Panc1 (cell line): ENCODE data around the gene KIF21A. TPM values are rescaled to one million over a fixed set of nuclear protein-coding genes. Genes with fewer than 3 reads are reported as not detected.

Source experiments
- ATAC-seq: fragments of 200-7000 bp; cut with Tn5 transposase; 2 replicates; pipeline ENCODE4 v1.9.1; 2020; ENCODE audit warnings: mild to moderate bottlenecking, moderate library complexity
- BruUV-seq: library from RNA; stranded (reverse); fragments of 400-500 nt; replicated peaks from 2 replicates; lab custom pipeline; 2021; lab: Mats Ljungman, UMichigan
- CTCF ChIA-PET: fragments of 300-600 bp; sonication (Branson Sonifier 250); formaldehyde crosslinking; loops from one replicate; lab custom pipeline; 2022; ENCODE audit warnings: antibody characterized with exemption; lab: Charles Lee
- POLR2A ChIA-PET: fragments of 300-600 bp; sonication (Branson Sonifier 250); formaldehyde crosslinking; loops from one replicate; lab custom pipeline; 2022; ENCODE audit warnings: antibody characterized with exemption; lab: Charles Lee
- DNase-seq: peaks from one replicate; pipeline ENCODE4 v3.0.0-alpha.2; 2010; ENCODE audit warnings: low read depth, low spot score
- H3K27ac ChIP-seq: 2 replicates; pipeline ENCODE4 v1.5.1; 2011; ENCODE audit warnings: mild to moderate bottlenecking, low read length, inconsistent platforms
- H3K27me3 ChIP-seq: fragments of 200-500 bp; sonication (Bioruptor generic); 2 replicates; pipeline ENCODE4 v1.6.0; 2014; ENCODE audit warnings: low read length, inconsistent platforms; ENCODE audit not compliant: control insufficient read depth, insufficient read depth
- H3K36me3 ChIP-seq: fragments of 200-500 bp; sonication (Bioruptor generic); 2 replicates; pipeline ENCODE4 v1.5.1; 2014; ENCODE audit warnings: inconsistent platforms, mild to moderate bottlenecking, low read length, moderate library complexity; ENCODE audit not compliant: control insufficient read depth, insufficient read depth
- H3K4me1 ChIP-seq: 2 replicates; pipeline ENCODE4 v1.5.1; 2011; ENCODE audit warnings: inconsistent platforms, mild to moderate bottlenecking, low read length, moderate library complexity; ENCODE audit not compliant: control insufficient read depth, insufficient read depth
- H3K4me3 ChIP-seq, 2 experiments: 2 replicates each; pipeline ENCODE4 v1.5.1; 2011 to 2012; ENCODE audit warnings: low read depth in 2 of 2, low read length in 2 of 2, mild to moderate bottlenecking in 2 of 2, inconsistent platforms in 1 of 2, moderate library complexity in 1 of 2
- H3K9me3 ChIP-seq: fragments of 200-500 bp; sonication (Bioruptor generic); 2 replicates; pipeline ENCODE4 v1.5.1; 2014; ENCODE audit warnings: low read depth, mild to moderate bottlenecking, inconsistent platforms, low read length, moderate library complexity; ENCODE audit not compliant: control insufficient read depth, insufficient read depth
- CTCF ChIP-seq: fragments of 450-650 bp; IDR thresholded peaks from 2 replicates; pipeline ENCODE4 v1.5.1; 2017; ENCODE audit warnings: mild to moderate bottlenecking
- POLR2AphosphoS5 ChIP-seq: IDR thresholded peaks from 2 replicates; pipeline ENCODE4 v1.6.1; 2012; ENCODE audit warnings: mild to moderate bottlenecking, low read depth, low read length, moderate library complexity
- SIN3A ChIP-seq: IDR thresholded peaks from 2 replicates; pipeline ENCODE4 v1.6.1; 2012; ENCODE audit warnings: low read depth, mild to moderate bottlenecking, low read length, moderate library complexity, borderline replicate concordance; ENCODE audit not compliant: insufficient read depth
- TCF7L2 ChIP-seq: IDR thresholded peaks from 2 replicates; pipeline ENCODE4 v1.6.1; 2011; ENCODE audit warnings: mild to moderate bottlenecking, low read depth, low read length, inconsistent platforms
- in situ Hi-C: cut with HindIII; loops from 2 replicates; pipeline ENCODE4 v1.10.0; 2016; ENCODE audit warnings: low sequenced_read_pairs, low pct_unique_long_range_greater_than_20kb
- intact Hi-C: fragments of 100-400 bp; cut with micrococcal nuclease; formaldehyde crosslinking; loops from one replicate; pipeline ENCODE4 v1.10.0; 2022; ENCODE audit not compliant: unreplicated experiment
- total RNA-seq: library from RNA; stranded (reverse); gene quantifications from one replicate; pipeline ENCODE4 v1.2.1, GENCODE V29; 2021; ENCODE audit not compliant: unreplicated experiment
- TF ChIP-seq, protein P1 (sequence below), 2 experiments: IDR thresholded peaks; 2 replicates each; pipeline ENCODE4 v1.6.1; 2011 to 2012; ENCODE audit warnings: low read depth in 2 of 2, control low read depth in 1 of 2, low read length in 1 of 2, mild to moderate bottlenecking in 1 of 2, moderate library complexity in 1 of 2; ENCODE audit not compliant: insufficient read depth in 1 of 2

The KIF21A gene
- total RNA-seq, 1 experiment from 2014 or later: 25.6 TPM

GRCh38 chr12:39343665-39344064, 99.3 kb downstream of the KIF21A start:
- POLR2A ChIA-PET: no interaction called here
- BruUV-seq: no TSS peak
- no peak for ATAC-seq
- H3K4me1 ChIP-seq: no peaks in the 10 kb centered on the region
- H3K36me3 ChIP-seq: peaks cover 4% of the 10 kb centered on the region
- intact Hi-C loops: no loop called here
- H3K27me3 ChIP-seq: no peaks in the 10 kb centered on the region
- TF ChIP-seq CTCF: no peak
- no peak for TF ChIP-seq TCF7L2
- TF ChIP-seq POLR2AphosphoS5: no peak
- TF ChIP-seq, protein P1, sequence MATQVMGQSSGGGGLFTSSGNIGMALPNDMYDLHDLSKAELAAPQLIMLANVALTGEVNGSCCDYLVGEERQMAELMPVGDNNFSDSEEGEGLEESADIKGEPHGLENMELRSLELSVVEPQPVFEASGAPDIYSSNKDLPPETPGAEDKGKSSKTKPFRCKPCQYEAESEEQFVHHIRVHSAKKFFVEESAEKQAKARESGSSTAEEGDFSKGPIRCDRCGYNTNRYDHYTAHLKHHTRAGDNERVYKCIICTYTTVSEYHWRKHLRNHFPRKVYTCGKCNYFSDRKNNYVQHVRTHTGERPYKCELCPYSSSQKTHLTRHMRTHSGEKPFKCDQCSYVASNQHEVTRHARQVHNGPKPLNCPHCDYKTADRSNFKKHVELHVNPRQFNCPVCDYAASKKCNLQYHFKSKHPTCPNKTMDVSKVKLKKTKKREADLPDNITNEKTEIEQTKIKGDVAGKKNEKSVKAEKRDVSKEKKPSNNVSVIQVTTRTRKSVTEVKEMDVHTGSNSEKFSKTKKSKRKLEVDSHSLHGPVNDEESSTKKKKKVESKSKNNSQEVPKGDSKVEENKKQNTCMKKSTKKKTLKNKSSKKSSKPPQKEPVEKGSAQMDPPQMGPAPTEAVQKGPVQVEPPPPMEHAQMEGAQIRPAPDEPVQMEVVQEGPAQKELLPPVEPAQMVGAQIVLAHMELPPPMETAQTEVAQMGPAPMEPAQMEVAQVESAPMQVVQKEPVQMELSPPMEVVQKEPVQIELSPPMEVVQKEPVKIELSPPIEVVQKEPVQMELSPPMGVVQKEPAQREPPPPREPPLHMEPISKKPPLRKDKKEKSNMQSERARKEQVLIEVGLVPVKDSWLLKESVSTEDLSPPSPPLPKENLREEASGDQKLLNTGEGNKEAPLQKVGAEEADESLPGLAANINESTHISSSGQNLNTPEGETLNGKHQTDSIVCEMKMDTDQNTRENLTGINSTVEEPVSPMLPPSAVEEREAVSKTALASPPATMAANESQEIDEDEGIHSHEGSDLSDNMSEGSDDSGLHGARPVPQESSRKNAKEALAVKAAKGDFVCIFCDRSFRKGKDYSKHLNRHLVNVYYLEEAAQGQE (IDR thresholded peaks at IDR 0.05; ENCODE audit: insufficient read depth in 1 of 2, low read depth in 2 of 2, low read length in 1 of 2): no peak
- TF ChIP-seq SIN3A: no peak
- no peak for DNase-seq
- in situ Hi-C loops: no loop called here
- CTCF ChIA-PET: no interaction called here
- H3K27ac ChIP-seq: no peak overlapping the region
- no peak overlapping the region for H3K4me3 ChIP-seq
- no peaks in the 10 kb centered on the region for H3K9me3 ChIP-seq

- H3K36me3 ChIP-seq: peaks cover 6% of the 10 kb centered on the region
- no peaks in the 10 kb centered on the region for H3K27me3 ChIP-seq
- no peak overlapping the region for H3K4me3 ChIP-seq
- TF ChIP-seq, protein P1 (IDR thresholded peaks at IDR 0.05; ENCODE audit: insufficient read depth in 1 of 2, low read depth in 2 of 2, low read length in 1 of 2): no peak
- no peak for TF ChIP-seq POLR2AphosphoS5
- TF ChIP-seq SIN3A: no peak
- no peak for TF ChIP-seq TCF7L2
- TF ChIP-seq CTCF: no peak
- ATAC-seq (no peak), DNase-seq (no peak)
- intact Hi-C loops: no loop called here
- H3K4me1 ChIP-seq: no peaks in the 10 kb centered on the region
- no peaks in the 10 kb centered on the region for H3K9me3 ChIP-seq
- ChIA-PET CTCF (no interaction called here), POLR2A (no interaction called here)
- in situ Hi-C loops: no loop called here
- BruUV-seq: no TSS peak
- H3K27ac ChIP-seq: no peak overlapping the region
Measured at GRCh38 chr12:39341761-39342160, 101.2 kb downstream of the KIF21A start.
